ENCODE measurements around the gene DENND4C.

The DENND4C gene

DNA sequence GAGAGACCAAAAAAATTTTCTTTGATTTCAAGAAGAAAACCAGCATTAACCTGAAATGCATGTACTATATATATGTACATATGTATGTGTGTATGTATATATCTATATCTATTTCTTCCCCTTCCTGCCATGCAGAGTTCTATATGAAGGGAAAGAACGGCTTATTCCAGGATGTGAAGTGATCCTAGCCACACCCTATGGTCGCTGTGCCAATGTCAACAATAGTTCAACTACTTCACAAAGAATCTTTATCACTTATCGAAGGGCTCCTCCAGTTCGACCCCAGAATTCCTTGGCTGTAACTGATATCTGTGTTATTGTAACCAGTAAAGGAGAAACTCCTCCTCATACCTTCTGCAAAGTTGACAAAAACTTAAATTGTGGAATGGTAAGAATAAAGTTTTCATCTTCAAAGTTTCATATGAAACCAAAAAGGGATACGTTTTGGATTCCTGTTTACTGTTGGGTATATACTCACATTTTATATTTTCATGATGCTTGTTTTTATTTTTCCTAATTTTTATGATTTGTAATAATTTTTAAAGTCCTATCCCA is 56.2 kb downstream of the DENND4C start:
- no peaks in the 10 kb centered on the region for H3K9me3 ChIP-seq (ENCODE audit: control insufficient read depth in 2 of 2, low read length in 2 of 2)
- H3K27me3 ChIP-seq (ENCODE audit: control insufficient read depth in 2 of 2, insufficient read depth in 2 of 2, low read length in 2 of 2): no peaks in the 10 kb centered on the region
- H3K4me3 ChIP-seq (ENCODE audit: low read length in 2 of 2): no peak overlapping the region
- H3K27ac ChIP-seq (ENCODE audit: low read depth in 2 of 2, low read length in 2 of 2): peak overlapping the region; percentile 18 to 63
- peaks cover 6 to 20% of the 10 kb centered on the region in 2 donors for H3K36me3 ChIP-seq (ENCODE audit: control insufficient read depth in 2 of 2, insufficient read depth in 2 of 2, low read length in 2 of 2)
- no peak overlapping the region for H3K9ac ChIP-seq (ENCODE audit: low read depth in 1 of 2, low read length in 2 of 2)
- peaks cover 12 to 23% of the 10 kb centered on the region in 2 donors for H3K4me1 ChIP-seq (ENCODE audit: control insufficient read depth in 2 of 2, insufficient read depth in 2 of 2, low read length in 2 of 2)

DNA sequence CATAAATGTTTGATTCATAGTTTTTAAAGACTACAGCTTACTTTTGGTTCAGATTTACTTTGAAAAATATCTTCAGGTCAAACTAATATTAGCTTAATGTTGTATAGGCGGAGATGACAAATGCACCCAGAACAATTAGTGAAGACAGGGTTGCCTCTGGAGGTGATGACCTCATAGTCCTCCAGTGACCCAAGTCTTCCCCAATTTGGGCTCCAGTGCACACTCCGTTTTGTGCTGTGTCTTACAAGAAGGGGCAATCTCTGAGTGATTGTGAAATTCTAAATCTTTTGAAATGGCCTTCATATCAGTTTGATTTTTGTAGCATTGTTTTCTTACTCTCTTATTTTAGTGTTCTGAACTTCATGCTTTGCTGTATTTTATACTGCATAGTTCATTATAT is 57.6 kb downstream of the DENND4C start:
- H3K27me3 ChIP-seq (ENCODE audit: control insufficient read depth in 2 of 2, insufficient read depth in 2 of 2, low read length in 2 of 2): no peaks in the 10 kb centered on the region
- peaks cover 11 to 29% of the 10 kb centered on the region in 2 donors for H3K36me3 ChIP-seq (ENCODE audit: control insufficient read depth in 2 of 2, insufficient read depth in 2 of 2, low read length in 2 of 2)
- no peaks in the 10 kb centered on the region for H3K9me3 ChIP-seq (ENCODE audit: control insufficient read depth in 2 of 2, low read length in 2 of 2)
- no peak overlapping the region for H3K27ac ChIP-seq (ENCODE audit: low read depth in 2 of 2, low read length in 2 of 2)
- peaks cover 12 to 23% of the 10 kb centered on the region in 2 donors for H3K4me1 ChIP-seq (ENCODE audit: control insufficient read depth in 2 of 2, insufficient read depth in 2 of 2, low read length in 2 of 2)
- H3K9ac ChIP-seq (ENCODE audit: low read depth in 1 of 2, low read length in 2 of 2): no peak overlapping the region
- no peak overlapping the region for H3K4me3 ChIP-seq (ENCODE audit: low read length in 2 of 2)

DNA sequence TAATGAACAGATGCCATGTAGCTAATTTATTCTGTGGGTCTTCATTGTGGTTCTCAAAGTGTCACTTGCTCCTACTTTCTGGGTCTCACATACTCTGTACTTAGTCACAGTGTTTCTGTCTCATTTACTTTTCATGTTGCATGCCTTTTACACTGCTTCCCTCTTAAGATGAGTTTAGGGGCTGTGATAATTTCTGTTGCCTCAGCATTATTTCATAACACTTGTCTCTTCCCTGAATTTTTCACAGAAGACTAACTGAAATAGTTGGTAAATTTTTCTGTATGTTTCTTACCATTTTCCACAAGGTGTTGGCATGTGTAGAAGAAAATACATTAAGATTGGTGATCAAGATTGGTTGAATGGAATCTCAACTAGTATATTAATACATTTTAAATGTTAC is 59.6 kb downstream of the DENND4C start:
- H3K9ac ChIP-seq (ENCODE audit: low read depth in 1 of 2, low read length in 2 of 2): no peak overlapping the region
- no peaks in the 10 kb centered on the region for H3K9me3 ChIP-seq (ENCODE audit: control insufficient read depth in 2 of 2, low read length in 2 of 2)
- peaks cover 5 to 14% of the 10 kb centered on the region in 2 donors for H3K4me1 ChIP-seq (ENCODE audit: control insufficient read depth in 2 of 2, insufficient read depth in 2 of 2, low read length in 2 of 2)
- no peaks in the 10 kb centered on the region for H3K27me3 ChIP-seq (ENCODE audit: control insufficient read depth in 2 of 2, insufficient read depth in 2 of 2, low read length in 2 of 2)
- H3K36me3 ChIP-seq (ENCODE audit: control insufficient read depth in 2 of 2, insufficient read depth in 2 of 2, low read length in 2 of 2): peaks cover 18 to 31% of the 10 kb centered on the region in 2 donors
- no peak overlapping the region for H3K27ac ChIP-seq (ENCODE audit: low read depth in 2 of 2, low read length in 2 of 2)
- no peak overlapping the region for H3K4me3 ChIP-seq (ENCODE audit: low read length in 2 of 2)

DNA sequence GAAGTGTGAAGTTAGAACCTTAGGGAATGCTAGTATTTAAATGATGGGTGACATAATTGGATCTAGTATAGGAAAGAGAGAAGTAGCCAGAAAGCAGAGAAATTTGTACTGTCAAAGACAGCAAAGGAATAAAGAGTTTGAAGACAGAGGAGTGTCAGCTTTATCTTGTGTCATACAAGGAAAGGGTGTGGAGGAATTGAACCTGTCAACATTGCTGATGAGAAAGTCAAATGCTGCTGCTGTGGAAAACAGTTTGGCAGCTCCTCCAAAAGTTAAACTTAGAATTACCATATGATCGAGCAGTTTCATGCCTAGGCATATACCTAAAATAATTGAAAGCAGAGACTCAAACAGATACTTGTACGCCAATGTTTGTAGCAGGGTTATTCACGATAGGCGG is 63.7 kb downstream of the DENND4C start:
- H3K36me3 ChIP-seq (ENCODE audit: control insufficient read depth in 2 of 2, insufficient read depth in 2 of 2, low read length in 2 of 2): peaks cover 18 to 32% of the 10 kb centered on the region in 2 donors
- H3K9ac ChIP-seq (ENCODE audit: low read depth in 1 of 2, low read length in 2 of 2): no peak overlapping the region
- no peaks in the 10 kb centered on the region for H3K9me3 ChIP-seq (ENCODE audit: control insufficient read depth in 2 of 2, low read length in 2 of 2)
- H3K4me3 ChIP-seq (ENCODE audit: low read length in 2 of 2): no peak overlapping the region
- H3K27ac ChIP-seq (ENCODE audit: low read depth in 2 of 2, low read length in 2 of 2): peak overlapping the region in 1 of 2 donors; percentile 29
- no peaks in the 10 kb centered on the region for H3K4me1 ChIP-seq (ENCODE audit: control insufficient read depth in 2 of 2, insufficient read depth in 2 of 2, low read length in 2 of 2)
- no peaks in the 10 kb centered on the region for H3K27me3 ChIP-seq (ENCODE audit: control insufficient read depth in 2 of 2, insufficient read depth in 2 of 2, low read length in 2 of 2)

DNA sequence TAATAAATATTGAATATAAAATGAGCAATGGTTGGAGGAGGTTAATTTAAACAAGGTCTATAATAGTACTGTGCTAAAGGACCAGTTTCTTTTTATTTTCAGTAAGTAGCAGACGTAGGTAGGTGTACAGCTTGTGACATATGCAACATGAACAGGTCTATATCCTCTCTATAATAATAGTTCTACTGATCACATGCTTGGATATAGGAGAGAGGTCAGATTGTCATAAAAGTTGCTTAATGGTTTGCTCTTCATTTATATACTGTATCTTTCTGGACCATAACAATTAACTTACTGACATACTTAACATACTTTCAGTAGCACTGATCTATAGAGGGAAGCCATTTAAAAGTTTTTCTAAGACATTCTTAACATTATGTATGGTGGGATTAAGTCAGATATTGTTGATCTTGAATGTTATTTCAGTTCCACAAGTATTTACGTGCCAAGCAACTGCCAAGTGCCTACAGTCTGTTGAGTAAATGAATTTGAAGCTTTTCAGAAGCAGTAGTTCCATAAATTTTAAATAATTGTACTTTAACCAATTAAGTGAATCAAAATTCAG is 68.0 kb downstream of the DENND4C start:
- Histone ChIP-seq H3K27ac (ENCODE audit: low read depth in 2 of 2, low read length in 2 of 2) (no peak overlapping the region), H3K27me3 (ENCODE audit: control insufficient read depth in 2 of 2, insufficient read depth in 2 of 2, low read length in 2 of 2) (no peaks in the 10 kb centered on the region), H3K9me3 (ENCODE audit: control insufficient read depth in 2 of 2, low read length in 2 of 2) (no peaks in the 10 kb centered on the region), H3K36me3 (ENCODE audit: control insufficient read depth in 2 of 2, insufficient read depth in 2 of 2, low read length in 2 of 2) (peaks cover 43 to 44% of the 10 kb centered on the region in 2 donors), H3K4me3 (ENCODE audit: low read length in 2 of 2) (no peak overlapping the region), H3K9ac (ENCODE audit: low read depth in 1 of 2, low read length in 2 of 2) (no peak overlapping the region), H3K4me1 (ENCODE audit: control insufficient read depth in 2 of 2, insufficient read depth in 2 of 2, low read length in 2 of 2) (no peaks in the 10 kb centered on the region)

DNA sequence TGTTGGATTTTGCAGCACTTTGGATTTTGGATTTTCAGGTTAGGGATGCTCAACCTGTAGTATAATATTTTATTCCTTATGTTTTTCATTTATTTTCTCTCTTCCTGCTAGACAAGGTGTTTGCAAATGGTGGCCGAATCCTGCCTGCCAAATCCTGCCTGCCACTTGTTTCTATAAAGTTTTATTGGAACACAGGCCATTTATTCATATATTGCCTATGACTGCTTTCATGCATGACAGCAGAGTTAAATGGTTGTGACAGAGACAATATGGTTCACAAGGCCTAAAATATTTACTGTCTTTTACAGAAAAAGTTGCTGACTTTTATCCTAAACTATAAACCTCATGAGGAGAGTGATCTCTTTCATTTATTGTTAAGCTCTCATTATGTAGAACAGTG is 72.7 kb downstream of the DENND4C start:
- Histone ChIP-seq H3K4me3 (ENCODE audit: low read length in 2 of 2) (no peak overlapping the region), H3K9me3 (ENCODE audit: control insufficient read depth in 2 of 2, low read length in 2 of 2) (no peaks in the 10 kb centered on the region), H3K36me3 (ENCODE audit: control insufficient read depth in 2 of 2, insufficient read depth in 2 of 2, low read length in 2 of 2) (peaks cover 39 to 40% of the 10 kb centered on the region in 2 donors), H3K4me1 (ENCODE audit: control insufficient read depth in 2 of 2, insufficient read depth in 2 of 2, low read length in 2 of 2) (no peaks in the 10 kb centered on the region), H3K27me3 (ENCODE audit: control insufficient read depth in 2 of 2, insufficient read depth in 2 of 2, low read length in 2 of 2) (no peaks in the 10 kb centered on the region), H3K27ac (ENCODE audit: low read depth in 2 of 2, low read length in 2 of 2) (no peak overlapping the region), H3K9ac (ENCODE audit: low read depth in 1 of 2, low read length in 2 of 2) (no peak overlapping the region)

DNA sequence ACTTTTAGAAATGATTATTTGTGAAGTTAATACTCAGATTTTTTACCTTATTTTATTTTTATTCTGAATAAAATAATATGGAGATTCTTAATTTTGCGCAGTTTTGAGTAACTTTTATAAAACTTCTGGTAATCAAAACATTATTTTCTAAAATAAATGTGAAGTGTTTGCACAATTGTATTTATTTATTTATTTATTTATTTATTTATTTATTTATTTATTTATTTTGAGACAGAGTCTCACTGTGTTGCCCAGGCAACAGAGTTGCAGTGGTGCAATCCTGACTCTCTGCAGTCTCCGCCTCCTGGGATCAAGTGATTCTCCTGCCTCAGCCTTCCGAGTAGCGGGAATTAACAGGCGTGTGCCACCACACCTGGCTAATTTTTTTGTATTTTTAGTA is 76.1 kb downstream of the DENND4C start:
- no peaks in the 10 kb centered on the region for H3K9me3 ChIP-seq (ENCODE audit: control insufficient read depth in 2 of 2, low read length in 2 of 2)
- H3K4me1 ChIP-seq (ENCODE audit: control insufficient read depth in 2 of 2, insufficient read depth in 2 of 2, low read length in 2 of 2): no peaks in the 10 kb centered on the region
- no peak overlapping the region for H3K27ac ChIP-seq (ENCODE audit: low read depth in 2 of 2, low read length in 2 of 2)
- H3K27me3 ChIP-seq (ENCODE audit: control insufficient read depth in 2 of 2, insufficient read depth in 2 of 2, low read length in 2 of 2): no peaks in the 10 kb centered on the region
- H3K9ac ChIP-seq (ENCODE audit: low read depth in 1 of 2, low read length in 2 of 2): no peak overlapping the region
- no peak overlapping the region for H3K4me3 ChIP-seq (ENCODE audit: low read length in 2 of 2)
- peaks cover 16 to 19% of the 10 kb centered on the region in 2 donors for H3K36me3 ChIP-seq (ENCODE audit: control insufficient read depth in 2 of 2, insufficient read depth in 2 of 2, low read length in 2 of 2)

DNA sequence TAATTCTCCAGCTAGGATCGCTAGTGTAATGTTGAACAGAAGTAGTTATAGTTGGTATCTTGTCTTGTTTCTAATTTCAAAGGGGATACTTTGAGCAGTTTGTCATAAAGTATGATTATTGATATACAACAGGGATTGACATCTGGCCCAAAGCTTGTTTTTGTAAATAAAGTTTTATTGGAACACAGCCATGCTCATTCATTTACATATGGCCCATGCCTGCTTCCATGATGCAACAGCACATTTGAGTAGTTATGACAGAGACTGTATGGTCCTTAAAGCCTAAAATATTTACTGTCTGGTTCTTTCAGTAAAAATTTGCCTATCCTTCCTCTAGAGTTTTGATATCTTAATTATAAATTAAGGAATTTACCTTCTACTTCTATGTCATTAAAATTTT is 79.8 kb downstream of the DENND4C start:
- Histone ChIP-seq H3K9ac (ENCODE audit: low read depth in 1 of 2, low read length in 2 of 2) (no peak overlapping the region), H3K27ac (ENCODE audit: low read depth in 2 of 2, low read length in 2 of 2) (no peak overlapping the region), H3K9me3 (ENCODE audit: control insufficient read depth in 2 of 2, low read length in 2 of 2) (no peaks in the 10 kb centered on the region), H3K4me1 (ENCODE audit: control insufficient read depth in 2 of 2, insufficient read depth in 2 of 2, low read length in 2 of 2) (no peaks in the 10 kb centered on the region), H3K36me3 (ENCODE audit: control insufficient read depth in 2 of 2, insufficient read depth in 2 of 2, low read length in 2 of 2) (peaks cover 2 to 11% of the 10 kb centered on the region in 2 donors), H3K27me3 (ENCODE audit: control insufficient read depth in 2 of 2, insufficient read depth in 2 of 2, low read length in 2 of 2) (no peaks in the 10 kb centered on the region), H3K4me3 (ENCODE audit: low read length in 2 of 2) (no peak overlapping the region)

DNA sequence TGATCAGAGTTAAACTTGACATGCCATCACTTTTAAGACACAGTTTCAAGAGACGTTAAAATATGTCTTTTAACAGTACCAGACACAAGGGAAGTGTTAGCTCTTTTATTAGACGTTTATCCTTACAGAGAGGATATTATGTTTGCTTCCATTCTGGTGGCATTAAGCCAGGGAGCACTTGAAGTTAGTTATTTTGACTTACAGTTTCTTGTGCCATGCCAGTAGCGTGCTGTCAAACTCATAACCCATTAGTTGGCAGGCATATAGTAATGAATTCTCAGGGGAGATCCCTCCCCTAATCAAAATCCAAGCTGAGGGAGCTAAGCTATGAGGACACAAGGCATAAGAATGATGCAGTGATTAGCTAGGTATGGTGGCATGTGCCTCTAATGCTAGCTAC is 83.1 kb downstream of the DENND4C start:
- no peaks in the 10 kb centered on the region for H3K9me3 ChIP-seq (ENCODE audit: control insufficient read depth in 2 of 2, low read length in 2 of 2)
- H3K4me1 ChIP-seq (ENCODE audit: control insufficient read depth in 2 of 2, insufficient read depth in 2 of 2, low read length in 2 of 2): no peaks in the 10 kb centered on the region
- H3K4me3 ChIP-seq (ENCODE audit: low read length in 2 of 2): no peak overlapping the region
- H3K27me3 ChIP-seq (ENCODE audit: control insufficient read depth in 2 of 2, insufficient read depth in 2 of 2, low read length in 2 of 2): no peaks in the 10 kb centered on the region
- peaks cover 11 to 12% of the 10 kb centered on the region in 2 donors for H3K36me3 ChIP-seq (ENCODE audit: control insufficient read depth in 2 of 2, insufficient read depth in 2 of 2, low read length in 2 of 2)
- no peak overlapping the region for H3K27ac ChIP-seq (ENCODE audit: low read depth in 2 of 2, low read length in 2 of 2)
- H3K9ac ChIP-seq (ENCODE audit: low read depth in 1 of 2, low read length in 2 of 2): no peak overlapping the region

DNA sequence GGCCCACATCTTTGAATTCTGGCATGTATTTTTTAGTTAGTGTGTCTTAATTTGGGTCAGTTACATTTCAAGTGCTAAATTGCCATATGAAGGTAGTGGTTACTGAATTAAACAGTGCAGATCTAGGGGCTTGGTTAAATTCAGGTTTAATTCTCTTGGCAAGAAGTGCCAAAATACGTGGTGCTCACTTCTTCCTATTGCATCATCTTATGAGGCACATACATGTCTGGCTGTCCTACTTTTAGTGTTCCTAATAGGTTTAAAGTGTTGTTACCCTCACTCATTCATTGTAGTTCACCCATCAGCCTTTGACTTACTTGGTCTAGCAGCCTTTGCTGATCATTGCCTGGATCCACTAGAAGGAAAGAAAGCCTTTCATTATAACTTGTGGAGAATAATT is 90.0 kb downstream of the DENND4C start:
- peaks cover 23 to 26% of the 10 kb centered on the region in 2 donors for H3K36me3 ChIP-seq (ENCODE audit: control insufficient read depth in 2 of 2, insufficient read depth in 2 of 2, low read length in 2 of 2)
- H3K27ac ChIP-seq (ENCODE audit: low read depth in 2 of 2, low read length in 2 of 2): no peak overlapping the region
- H3K4me3 ChIP-seq (ENCODE audit: low read length in 2 of 2): no peak overlapping the region
- no peaks in the 10 kb centered on the region for H3K4me1 ChIP-seq (ENCODE audit: control insufficient read depth in 2 of 2, insufficient read depth in 2 of 2, low read length in 2 of 2)
- H3K9ac ChIP-seq (ENCODE audit: low read depth in 1 of 2, low read length in 2 of 2): no peak overlapping the region
- no peaks in the 10 kb centered on the region for H3K9me3 ChIP-seq (ENCODE audit: control insufficient read depth in 2 of 2, low read length in 2 of 2)
- H3K27me3 ChIP-seq (ENCODE audit: control insufficient read depth in 2 of 2, insufficient read depth in 2 of 2, low read length in 2 of 2): no peaks in the 10 kb centered on the region
